NCI-H1417 treated with DMSO at 0.1 percent for 48 hours (cell line): ENCODE data around the gene TNFRSF1A.
A peak's percentile ranks its signal among the peaks of the same experiment; 100 is the strongest.

Experiments
- DNase-seq: peaks from one replicate; lab custom pipeline; 2025; lab: John Stamatoyannopoulos, UW

The TNFRSF1A gene

DNA sequence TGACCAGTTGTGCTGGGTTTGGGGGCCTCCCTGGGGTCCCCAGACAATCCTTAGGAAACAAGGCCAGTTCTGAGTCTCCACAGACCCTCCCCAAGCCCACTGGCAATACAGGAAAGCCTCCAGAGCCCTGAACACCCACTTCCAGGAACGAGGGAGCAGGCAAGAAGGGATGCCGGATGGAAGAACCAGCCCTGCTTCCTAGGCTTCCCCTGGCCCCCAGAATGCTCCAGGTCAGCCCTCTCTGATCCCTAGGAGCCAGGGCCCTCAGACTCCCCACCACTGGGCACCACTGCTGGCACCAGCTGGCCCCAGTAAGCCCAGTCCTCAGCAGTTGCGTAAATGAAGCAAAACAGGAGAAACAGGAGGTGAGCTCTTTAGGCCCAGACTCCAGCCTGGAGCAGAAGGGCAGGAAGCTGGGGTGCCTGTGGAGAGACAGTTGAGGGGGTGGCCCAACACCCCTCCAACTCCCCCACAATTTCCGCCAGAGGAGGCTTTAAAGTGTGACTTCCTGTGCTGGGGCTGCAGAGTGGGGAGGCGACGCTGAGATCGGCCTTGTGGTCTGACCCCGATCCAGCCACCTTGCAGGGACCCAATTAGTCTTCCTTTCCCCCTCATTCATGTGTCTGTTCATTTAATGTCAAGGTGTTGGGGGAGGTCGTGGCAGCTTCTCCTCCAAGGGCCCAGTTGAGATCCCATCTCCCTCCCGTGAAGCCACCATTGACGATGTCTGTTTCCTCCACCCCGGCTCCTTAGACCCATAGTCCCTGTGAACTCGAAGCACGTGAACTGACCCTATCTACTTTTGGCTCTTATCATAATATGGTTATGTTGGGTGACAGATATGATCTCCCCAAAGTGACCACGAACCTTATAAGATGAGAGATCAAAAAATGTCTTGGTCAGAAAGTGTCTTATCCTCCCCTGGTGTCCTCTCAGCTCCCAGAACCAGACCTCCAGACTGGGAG, 4.7 kb downstream of the TNFRSF1A start:
- no peak for DNase-seq

- DNase-seq: peak; percentile 36
These were observed 5.6 kb downstream of the TNFRSF1A start for GRCh38 chr12:6336079-6336888.

- DNase-seq: no peak
These were observed 6.3 kb downstream of the TNFRSF1A start for GRCh38 chr12:6335451-6336078.

GRCh38 chr12:6334940-6335450, 6.9 kb downstream of the TNFRSF1A start:
- no peak for DNase-seq

- DNase-seq: no peak
These were observed 7.5 kb downstream of the TNFRSF1A start for GRCh38 chr12:6334359-6334758.

DNA sequence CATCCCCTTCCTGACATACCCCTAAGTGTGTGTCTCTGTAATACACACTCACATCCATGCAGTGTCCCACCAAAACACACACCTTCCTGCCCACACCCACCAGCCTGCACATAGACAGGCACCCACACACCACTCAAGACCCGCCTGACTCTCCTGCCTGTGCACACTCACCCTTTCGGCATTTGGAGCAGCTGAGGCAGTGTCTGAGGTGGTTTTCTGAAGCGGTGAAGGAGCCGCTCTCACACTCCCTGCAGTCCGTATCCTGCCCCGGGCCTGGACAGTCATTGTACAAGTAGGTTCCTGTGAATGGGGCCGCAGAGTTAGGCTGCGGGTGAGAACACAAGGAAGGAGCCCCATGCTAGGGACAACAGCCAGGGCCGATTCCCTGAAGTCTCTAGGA, 8.3 kb downstream of the TNFRSF1A start:
- DNase-seq: no peak

DNA sequence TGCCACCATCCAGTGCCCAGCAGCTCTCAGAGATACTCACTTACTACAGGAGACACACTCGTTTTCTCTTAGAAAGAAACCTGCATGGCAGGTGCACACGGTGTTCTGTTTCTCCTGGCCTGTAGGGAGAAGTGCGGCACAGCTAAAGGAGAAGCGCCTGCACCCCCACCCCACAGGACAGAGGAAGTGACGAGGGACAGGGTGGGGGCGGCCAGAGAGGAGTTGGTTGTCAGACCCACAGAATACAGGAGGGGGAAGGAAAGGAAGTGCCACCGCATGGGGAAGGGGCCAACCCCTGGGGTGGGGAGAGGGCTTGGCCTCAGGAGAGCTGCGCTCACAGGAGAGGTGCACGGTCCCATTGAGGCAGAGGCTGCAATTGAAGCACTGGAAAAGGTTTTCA, 8.8 kb downstream of the TNFRSF1A start:
- DNase-seq: no peak

- no peak for DNase-seq
These were observed 9.4 kb downstream of the TNFRSF1A start for GRCh38 chr12:6332459-6332858.

DNA sequence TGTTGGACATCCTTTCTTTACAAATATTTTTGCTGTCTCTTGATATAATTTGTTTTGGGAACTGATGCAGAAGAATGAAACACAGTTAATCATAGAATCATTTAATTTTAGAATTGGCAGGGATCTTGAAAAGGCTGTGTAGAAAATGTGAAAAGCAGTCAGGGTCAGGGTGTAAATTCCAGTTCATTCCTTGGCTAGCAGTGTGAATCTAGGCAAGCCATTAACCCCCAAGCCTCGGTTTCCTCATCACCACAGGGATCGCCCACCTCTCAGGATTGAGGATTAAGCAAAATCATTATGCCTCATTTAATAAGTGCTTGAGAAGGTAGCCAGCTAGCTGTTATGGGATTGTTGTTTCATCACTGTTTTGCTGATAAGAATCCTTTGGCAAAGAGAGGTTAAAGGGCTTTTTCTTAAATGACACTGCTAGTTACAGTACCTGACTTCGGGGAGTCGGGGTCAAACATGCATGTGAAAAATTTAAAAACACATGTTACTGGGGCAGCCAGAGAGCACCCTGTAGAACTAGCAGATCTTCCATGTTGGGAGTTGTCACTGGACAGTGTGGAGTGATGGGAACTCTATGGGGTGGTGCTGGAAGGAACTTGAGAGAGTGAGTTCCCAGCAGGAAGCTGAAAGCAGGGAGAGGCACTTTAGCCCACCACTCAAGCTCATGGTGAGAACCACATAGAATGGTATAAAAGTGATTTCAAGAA, 10.7 kb downstream of the TNFRSF1A start:
- no peak for DNase-seq

DNA sequence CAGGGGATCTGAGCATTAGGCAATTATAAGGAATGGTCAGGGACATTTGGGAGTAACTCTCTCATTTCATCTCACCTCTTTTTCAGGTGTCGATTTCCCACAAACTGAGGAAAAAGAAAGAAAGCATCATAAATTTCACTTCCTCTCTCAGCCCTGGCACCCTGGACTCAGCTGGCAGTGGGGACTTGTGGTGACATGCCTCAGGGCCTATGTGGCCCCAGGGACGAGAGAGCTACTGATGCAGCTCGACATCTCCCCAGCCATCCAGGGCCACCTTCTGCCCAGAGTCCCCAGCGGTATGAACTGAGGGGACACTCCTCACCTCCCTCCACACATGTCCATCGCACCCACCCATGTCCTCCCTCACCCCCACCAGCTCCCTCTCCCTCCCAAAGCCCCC, 11.7 kb downstream of the TNFRSF1A start:
- no peak for DNase-seq

DNA sequence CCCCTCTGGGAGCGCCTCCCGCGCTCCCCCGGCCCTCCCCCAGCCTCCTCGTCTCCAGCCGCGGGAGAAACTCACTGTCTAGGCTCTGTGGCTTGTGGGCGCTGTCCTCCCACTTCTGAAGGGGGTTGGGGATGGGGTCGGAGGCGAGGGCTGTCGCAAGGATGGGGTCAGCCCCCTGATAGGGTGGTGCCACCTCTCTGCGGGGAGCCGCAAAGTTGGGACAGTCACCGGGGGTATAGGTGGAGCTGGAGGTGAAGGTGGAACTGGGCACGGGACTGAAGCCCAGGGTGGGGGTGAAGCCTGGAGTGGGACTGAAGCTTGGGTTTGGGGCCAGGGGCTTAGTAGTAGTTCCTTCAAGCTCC, 12.2 kb downstream of the TNFRSF1A start:
- no peak for DNase-seq

DNA sequence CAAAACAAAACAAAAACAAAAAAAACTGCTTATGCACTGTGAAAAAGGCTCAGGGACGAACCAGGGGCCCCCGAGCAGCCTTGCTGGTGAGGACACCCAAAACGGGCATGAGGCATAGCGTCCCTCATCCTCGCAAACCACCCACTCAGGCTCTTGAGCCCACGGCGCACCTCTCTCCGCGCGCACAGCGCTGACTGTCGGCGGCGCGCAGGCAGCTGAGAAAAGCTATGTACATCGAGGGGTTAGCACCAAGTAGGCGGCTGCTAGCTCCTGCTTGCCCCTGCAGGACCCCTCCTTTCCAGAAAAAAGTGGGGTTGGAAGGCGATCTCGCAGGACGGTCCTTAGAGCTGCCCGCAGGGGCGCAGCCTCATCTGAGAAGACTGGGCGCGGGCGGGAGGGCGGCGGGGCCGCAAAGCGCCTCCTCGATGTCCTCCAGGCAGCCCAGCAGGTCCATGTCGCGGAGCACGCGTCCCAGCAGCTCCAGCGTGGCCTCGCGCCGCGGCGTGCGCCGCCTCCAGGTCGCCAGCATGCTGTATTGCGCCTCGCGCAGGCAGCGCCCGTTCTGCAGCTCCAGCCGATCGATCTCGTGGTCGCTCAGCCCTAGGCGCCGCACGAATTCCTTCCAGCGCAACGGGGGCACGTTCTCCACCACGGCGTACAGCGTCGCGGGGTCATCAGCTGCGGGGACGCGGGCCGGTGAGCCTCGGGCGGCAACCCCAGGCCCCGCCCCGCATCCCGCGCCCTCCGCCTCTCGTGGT, 12.8 kb downstream of the TNFRSF1A start:
- no peak for DNase-seq

DNA sequence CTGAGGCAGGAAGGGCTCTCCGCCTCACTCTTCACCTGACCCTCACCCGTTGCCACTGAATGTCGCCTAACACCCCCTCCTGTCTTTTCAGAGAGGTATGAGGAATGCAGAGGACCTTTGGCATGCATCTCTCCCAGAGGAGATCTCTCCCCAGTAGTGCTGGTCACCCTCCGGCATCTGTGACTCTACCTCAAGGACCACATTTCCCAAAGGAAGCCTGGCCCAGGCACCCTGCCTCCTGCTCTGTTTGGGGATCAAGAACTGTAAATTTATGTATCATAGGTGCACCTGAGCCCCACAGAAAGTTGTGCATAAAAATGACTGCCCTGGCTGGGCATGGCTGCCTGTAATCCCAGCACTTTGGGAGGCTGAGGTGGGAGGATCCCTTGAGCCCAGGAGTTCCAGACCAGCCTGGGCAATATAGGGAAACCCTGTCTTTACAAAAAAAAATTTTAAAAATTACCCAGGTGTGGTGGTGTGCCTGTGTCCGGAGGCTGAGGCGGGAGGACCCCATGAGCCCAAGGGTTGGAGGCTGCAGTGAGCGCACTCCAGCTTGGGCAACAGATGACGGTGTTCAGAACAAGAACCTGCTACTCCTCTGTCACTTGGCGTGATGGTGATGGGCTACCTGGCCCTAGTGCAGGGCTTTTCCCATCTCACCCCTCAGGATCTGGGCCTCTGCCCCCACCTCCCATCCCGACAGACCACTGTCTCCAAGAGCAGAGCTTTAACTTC, 13.7 kb downstream of the TNFRSF1A start:
- DNase-seq: no peak

DNA sequence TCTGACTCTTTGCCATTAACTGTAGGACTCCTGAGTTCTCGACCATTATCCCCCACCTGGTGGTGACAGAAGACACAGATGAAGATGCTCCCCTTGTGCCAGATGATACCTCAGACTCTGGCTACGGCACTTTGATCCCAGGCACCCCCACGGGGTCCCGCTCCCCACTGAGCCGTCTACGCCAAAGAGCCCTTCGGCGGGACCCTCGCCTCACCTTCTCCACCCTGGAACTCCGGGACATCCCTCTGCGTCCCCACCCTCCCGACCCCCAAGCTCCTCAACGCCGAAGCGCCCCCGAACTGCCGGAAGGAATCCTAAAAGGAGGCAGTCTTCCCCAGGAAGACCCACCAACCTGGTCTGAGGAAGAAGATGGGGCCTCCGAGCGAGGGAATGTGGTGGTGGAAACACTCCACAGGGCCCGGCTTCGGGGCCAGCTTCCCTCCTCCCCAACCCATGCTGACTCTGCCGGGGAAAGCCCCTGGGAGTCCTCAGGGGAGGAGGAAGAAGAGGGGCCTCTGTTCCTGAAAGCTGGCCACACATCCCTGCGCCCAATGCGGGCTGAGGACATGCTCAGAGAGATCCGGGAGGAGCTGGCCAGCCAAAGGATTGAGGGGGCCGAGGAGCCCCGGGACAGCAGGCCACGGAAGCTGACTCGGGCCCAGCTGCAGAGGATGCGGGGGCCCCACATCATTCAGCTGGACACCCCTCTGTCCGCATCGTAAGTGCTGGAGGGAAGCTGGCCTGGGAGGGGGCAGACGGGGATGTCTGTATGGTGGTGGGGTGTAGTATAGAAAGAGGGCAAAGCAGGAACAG, 14.4 kb downstream of the TNFRSF1A start:
- DNase-seq: no peak

DNA sequence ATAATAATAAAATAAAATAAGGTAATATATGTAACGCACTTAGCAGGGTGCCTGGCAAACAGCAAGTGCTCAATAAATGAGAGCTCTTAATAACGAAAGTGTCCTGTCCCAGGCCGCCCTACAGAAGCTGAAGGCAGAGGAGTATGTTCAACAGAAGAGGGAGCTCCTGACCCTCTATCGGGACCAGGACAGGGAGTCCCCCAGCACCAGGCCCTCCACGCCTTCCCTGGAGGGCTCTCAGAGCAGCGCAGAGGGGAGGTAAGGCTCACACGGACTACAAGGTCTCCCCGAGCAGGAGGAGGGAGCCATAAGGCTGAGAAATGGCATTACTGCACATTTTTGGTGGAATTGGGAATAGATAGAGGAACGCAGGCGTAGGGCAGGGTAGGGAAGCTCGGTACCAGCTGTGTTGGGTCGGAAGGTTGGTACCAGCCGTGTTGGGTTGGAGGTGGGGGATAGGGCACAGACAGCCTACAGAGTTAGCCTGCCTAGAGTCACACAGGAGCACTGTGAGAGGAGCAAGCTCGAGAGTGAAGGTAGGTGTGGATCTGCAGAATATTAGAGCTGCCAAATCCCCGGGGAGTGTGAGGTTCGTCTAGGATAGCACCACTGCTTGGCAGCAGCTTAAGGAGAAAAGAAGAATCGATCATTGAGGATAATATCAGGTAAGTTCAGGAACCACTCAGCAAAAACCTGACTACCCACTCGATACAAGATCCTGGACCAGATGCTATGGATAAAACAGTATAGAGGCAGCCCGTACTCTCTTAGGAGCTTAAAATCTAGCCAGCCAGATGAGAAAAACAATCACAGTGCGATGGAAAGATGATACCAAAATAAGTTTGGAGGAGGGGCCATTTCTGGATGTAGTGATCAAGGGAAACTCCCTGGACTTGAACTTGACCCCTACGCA, 15.3 kb downstream of the TNFRSF1A start:
- no peak for DNase-seq

DNA sequence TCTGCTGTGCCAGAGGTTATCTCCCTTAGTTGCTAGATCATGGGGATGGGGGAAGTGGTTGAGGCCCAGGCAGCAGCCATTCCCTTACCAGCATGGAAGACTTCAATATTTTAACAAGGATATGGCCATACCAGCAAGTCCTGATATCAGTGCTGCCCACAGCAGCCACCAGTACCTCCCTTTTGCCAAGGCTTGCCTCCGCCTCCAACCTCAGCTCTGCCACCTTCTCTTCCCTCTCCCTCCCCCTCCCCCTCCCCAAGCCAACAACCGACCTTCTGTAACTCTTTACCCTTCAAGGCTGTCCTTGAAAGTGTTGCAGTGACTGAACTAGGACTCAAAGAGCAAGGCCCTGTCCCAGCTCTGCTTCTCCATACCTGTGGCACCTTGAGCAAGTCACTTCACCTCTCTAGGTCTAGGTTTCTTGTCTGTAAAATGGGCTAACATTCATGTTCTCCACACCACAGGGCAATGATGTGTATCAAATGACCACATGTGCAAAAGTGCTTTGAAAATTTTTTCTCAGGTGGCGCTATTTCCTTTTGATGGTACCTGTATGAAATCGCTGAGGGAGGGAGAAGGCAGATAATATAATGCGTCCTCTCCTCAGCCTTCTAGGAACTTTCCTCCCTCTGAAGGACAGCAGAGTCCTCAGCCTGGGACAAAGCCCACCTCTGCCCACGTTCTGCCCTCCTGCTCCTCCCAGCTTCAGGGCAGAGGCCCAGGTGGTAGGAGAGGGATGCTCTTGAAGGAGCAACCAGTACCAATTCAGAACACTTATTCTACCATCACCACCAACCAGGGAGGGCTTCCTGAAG, 16.7 kb downstream of the TNFRSF1A start:
- no peak for DNase-seq

DNA sequence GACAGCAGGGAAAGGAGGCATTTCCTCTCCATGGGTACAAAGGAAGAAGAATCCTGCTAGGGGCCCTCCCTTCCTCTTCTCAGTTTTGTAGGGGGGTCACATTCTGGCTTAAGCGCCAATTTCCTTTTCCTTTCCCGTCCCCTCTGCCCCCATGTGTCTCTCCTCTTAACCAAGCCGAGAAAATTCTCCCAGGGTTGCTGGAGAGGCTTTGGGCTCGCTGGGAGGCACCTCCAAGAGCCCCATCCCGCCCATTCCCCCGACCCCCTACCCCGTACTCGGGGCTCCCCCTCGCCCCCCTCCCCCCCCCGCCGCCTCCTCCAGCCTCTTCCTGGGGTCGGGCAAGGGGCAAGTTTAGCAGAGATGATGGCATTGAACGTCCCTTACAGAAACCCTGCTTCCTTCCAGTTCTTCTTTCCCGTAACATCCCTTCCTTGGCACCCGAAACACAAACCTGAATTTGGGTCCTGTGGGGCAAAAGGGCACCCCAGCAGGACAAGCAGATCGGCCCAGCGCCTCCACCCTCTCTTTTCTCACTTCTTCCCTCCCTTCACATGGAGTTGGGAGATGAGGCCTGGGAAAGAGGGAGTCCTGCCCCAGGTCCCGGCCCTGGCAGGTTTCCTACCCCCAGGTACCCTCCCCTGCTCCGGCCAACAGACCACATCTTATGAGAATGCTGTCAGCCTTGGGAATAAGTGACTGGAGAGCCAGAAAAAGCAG, 17.7 kb downstream of the TNFRSF1A start:
- DNase-seq: no peak
